Activated CD8-positive, alpha-beta T cell treated with anti-CD3 and anti-CD28 coated beads for 36 hours (primary cell): ENCODE data around the gene HOXD8. TPM values are rescaled to one million over a fixed set of nuclear protein-coding genes. Genes with fewer than 3 reads are reported as not detected.

Experiments used
- ATAC-seq: fragments of 200-7000 bp; cut with Tn5 transposase; one replicate; pipeline ENCODE4 v1.10.0; 2021; ENCODE audit warnings: mild to moderate bottlenecking, moderate library complexity
- CTCF ChIA-PET: fragments of 350-600 bp; sonication (Branson Sonifier 250); formaldehyde crosslinking; loops from one replicate; lab custom pipeline; 2021; ENCODE audit warnings: antibody characterized with exemption; lab: Charles Lee
- POLR2A ChIA-PET: fragments of 350-600 bp; sonication (Branson Sonifier 250); formaldehyde crosslinking; loops from one replicate; lab custom pipeline; 2021; ENCODE audit warnings: antibody characterized with exemption; lab: Charles Lee
- DNase-seq: peaks from one replicate; pipeline ENCODE4 v3.0.0-alpha.2; 2020
- H3K27ac Mint-ChIP-seq: one replicate; pipeline ENCODE4 v1.8.0; 2021; ENCODE audit warnings: mild to moderate bottlenecking, mixed read lengths
- H3K27me3 Mint-ChIP-seq: one replicate; pipeline ENCODE4 v1.8.0; 2021; ENCODE audit warnings: mixed read lengths
- H3K36me3 Mint-ChIP-seq: one replicate; pipeline ENCODE4 v1.8.0; 2021; ENCODE audit warnings: low read depth, mixed read lengths
- H3K4me1 Mint-ChIP-seq: one replicate; pipeline ENCODE4 v1.8.0; 2021; ENCODE audit warnings: low read depth, mixed read lengths
- H3K4me3 Mint-ChIP-seq: one replicate; pipeline ENCODE4 v1.8.0; 2021; ENCODE audit warnings: mild to moderate bottlenecking, moderate library complexity, mixed read lengths
- H3K9me3 Mint-ChIP-seq: one replicate; pipeline ENCODE4 v1.8.0; 2021; ENCODE audit warnings: mixed read lengths
- intact Hi-C: fragments of 100-400 bp; cut with micrococcal nuclease; formaldehyde crosslinking; loops from one replicate; pipeline ENCODE4 v1.10.0; 2022
- total RNA-seq, 2 experiments: library from RNA; stranded (reverse); gene quantifications; one replicate each; pipeline ENCODE4 v1.2.3, GENCODE V29; 2021
- TF ChIP-seq, protein P1 (sequence below): fragments of 200-600 bp; IDR thresholded peaks from one replicate; pipeline ENCODE4 v1.8.0; 2022; ENCODE audit warnings: antibody characterized with exemption, mild to moderate bottlenecking

Gene HOXD8
- total RNA-seq, 2 experiments from 2014 or later = not detected

DNA sequence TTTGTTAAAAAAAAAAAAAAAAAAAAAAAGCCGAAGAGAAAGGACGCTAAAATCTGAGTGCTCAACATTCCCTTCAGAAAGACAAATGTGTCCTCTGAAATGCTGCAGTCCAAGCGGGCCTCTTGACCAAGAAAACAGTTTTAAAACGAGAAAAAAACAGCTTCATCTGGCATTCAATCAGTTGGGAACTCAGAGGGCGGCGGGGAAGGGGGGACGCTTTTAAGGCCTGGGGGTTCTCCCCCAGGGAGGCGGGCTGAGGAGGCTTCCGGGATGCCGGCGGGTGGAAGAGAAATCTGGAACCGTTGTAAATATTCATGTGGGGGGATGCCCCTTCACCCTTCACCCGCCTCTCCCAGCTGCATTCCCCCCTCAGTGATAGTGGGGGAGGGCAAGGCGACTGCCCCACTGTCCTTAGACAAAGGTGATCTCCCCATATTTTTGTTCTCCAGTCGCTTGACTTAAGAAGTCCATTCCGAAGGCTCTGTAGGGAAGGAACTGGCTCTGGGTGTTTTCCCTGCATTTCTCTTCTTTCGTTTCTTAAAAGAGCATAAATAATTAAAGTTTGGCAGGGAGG, 25.7 kb upstream of the HOXD8 start:
- no peak overlapping the region for H3K27ac Mint-ChIP-seq
- CTCF ChIA-PET = interaction anchor here (1.2 to 2.8 kb wide), 6 partner anchors 9 to 416 kb away, joined by 3 to 15 read pairs (median 4); no protein-coding TSS in a partner anchor
- intact Hi-C loops = no loop called here
- peaks cover 19% of the 10 kb centered on the region for H3K4me1 Mint-ChIP-seq
- DNase-seq (no peak), ATAC-seq (no peak)
- no peaks in the 10 kb centered on the region for H3K9me3 Mint-ChIP-seq
- H3K36me3 Mint-ChIP-seq = peaks cover under 1% of the 10 kb centered on the region
- H3K27me3 Mint-ChIP-seq = peaks cover 82% of the 10 kb centered on the region
- no peak overlapping the region for H3K4me3 Mint-ChIP-seq
- TF ChIP-seq, protein P1, sequence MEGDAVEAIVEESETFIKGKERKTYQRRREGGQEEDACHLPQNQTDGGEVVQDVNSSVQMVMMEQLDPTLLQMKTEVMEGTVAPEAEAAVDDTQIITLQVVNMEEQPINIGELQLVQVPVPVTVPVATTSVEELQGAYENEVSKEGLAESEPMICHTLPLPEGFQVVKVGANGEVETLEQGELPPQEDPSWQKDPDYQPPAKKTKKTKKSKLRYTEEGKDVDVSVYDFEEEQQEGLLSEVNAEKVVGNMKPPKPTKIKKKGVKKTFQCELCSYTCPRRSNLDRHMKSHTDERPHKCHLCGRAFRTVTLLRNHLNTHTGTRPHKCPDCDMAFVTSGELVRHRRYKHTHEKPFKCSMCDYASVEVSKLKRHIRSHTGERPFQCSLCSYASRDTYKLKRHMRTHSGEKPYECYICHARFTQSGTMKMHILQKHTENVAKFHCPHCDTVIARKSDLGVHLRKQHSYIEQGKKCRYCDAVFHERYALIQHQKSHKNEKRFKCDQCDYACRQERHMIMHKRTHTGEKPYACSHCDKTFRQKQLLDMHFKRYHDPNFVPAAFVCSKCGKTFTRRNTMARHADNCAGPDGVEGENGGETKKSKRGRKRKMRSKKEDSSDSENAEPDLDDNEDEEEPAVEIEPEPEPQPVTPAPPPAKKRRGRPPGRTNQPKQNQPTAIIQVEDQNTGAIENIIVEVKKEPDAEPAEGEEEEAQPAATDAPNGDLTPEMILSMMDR = no peak
- POLR2A ChIA-PET = interaction anchor here (1.6 kb wide), 1 partner anchor 24 kb away, joined by 5 read pairs; no protein-coding TSS in a partner anchor

DNA sequence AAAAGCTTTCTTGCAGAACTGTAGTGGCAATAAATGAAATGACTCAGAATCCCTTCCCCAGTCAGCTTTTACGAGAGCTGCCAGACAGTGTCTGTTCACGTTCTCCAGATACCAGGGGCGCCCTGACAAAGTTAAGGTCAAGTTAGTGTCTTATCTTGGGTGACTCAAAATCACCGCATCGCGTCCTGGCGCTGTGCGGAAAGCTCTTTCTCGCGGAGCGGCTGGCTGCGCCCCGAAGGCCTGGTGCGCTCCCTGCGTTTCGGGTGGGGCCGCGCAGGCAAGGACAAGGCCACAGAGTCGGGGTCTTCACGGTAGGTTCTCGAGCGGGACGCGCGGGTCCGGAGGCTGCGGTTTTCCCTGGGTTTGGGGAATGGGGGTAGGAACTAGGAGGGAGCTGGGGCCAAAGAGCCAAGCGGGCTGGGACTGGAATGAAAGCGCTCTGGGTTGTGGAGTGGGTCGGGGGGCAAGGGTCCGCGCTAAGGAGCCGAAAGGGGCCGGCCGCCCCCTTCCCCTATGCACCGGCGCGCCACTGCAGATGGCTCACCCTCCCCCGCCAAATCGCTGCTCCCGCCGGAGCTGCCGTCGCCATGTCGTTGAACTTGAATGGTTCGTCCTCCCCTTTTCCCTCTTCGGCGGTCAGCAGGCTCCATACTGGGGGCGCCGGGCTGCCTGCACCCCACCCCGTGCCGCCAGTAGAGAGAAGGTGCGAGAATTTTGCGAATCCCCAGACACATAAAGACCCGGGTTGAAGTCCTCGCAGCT, 25.0 kb upstream of the HOXD8 start:
- peaks cover 82% of the 10 kb centered on the region for H3K27me3 Mint-ChIP-seq
- no peak overlapping the region for H3K27ac Mint-ChIP-seq
- DNase-seq (peak; percentile 44), ATAC-seq (no peak)
- no peak overlapping the region for H3K4me3 Mint-ChIP-seq
- intact Hi-C loops = no loop called here
- H3K36me3 Mint-ChIP-seq = peaks cover 3% of the 10 kb centered on the region
- CTCF ChIA-PET = interaction anchor here (1.2 to 2.8 kb wide), 6 partner anchors 9 to 56 kb away, joined by 3 to 15 read pairs (median 4); no protein-coding TSS in a partner anchor
- peaks cover 23% of the 10 kb centered on the region for H3K4me1 Mint-ChIP-seq
- TF ChIP-seq, protein P1 = no peak
- POLR2A ChIA-PET = interaction anchor here (1.6 kb wide), 1 partner anchor 25 kb away, joined by 5 read pairs; no protein-coding TSS in a partner anchor
- H3K9me3 Mint-ChIP-seq = peaks cover 2% of the 10 kb centered on the region

DNA sequence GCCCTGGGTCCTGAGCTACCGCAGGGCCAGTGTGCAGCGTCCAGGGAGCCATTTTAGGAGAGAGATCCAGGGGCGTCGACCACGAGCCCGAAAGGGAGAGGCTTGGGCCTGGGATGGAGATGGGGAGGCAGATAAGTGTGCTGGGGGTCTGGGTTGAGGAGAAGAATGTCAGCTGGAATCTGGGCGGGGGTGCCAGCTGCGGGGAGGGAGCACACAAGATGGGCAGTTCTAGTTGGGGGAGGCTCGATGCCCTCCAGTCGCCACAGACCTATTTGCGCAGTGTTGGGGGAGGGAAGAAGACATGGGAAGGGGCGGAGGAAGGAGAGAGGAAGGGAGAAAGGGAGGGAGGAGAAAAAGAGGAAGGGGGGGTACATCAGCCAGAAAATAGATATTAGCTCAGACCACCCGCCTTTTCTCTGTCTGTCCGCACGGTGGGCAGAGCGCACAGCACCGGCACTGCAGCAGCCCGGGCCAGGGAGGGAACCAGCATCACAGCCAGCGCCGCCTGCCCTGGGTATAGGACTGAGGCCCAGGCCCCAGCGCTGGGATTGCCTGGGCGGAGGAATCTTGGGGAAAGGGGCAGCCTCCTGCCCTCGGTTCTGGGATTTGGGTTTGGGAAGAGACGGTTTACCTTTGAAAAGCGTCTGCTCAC, 24.3 kb upstream of the HOXD8 start:
- H3K4me3 Mint-ChIP-seq = no peak overlapping the region
- H3K36me3 Mint-ChIP-seq = peaks cover 3% of the 10 kb centered on the region
- CTCF ChIA-PET = interaction anchor here (0.6 to 2.8 kb wide), 5 partner anchors 9 to 55 kb away, joined by 3 to 15 read pairs (median 4); no protein-coding TSS in a partner anchor

DNA sequence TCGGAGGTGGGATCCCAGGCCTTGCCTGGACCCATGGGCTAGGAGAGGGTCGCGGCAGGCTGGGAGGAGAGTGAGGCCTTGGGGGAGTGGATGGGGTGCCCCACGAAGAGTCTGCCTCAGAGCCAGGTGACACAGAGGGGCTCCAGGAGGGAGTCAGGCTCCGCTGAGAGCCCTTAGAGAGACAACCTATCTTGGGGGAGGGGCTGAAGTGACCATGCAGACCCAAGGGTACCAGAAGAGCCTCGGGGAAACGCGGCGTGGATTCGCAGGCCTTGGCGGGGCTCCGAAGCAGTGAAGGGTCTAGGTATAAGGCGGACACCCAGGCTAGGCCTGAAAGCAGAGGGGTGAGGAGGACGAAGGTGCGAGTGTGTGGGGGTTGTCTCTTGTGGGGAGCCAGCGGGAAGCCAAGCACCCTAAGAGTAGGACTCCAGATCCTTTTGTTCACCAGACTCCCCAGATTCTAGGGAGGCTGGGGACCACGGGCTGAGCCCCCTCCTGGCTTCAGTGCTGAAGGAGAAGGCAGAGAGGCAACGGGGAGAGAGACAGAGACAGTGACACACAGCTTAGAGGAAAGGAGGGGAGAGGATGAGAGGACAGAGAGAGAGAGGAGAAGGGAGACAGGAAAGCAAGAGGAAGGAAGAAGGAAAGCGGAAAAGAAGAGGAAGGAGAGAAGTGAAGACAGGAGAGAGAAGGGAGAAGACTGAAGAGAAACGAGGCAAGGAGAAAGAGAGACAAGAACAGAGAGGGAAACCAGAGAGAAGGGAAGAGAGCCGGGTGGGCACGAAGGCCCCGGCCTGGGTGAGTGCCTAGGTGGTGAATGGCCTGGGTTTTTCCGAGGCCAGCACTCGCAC, 23.6 kb upstream of the HOXD8 start:
- Mint-ChIP-seq H3K9me3 (peaks cover 2% of the 10 kb centered on the region), H3K27me3 (peaks cover 83% of the 10 kb centered on the region), H3K4me3 (peak overlapping the region; percentile 20), H3K27ac (no peak overlapping the region), H3K4me1 (peaks cover 23% of the 10 kb centered on the region), H3K36me3 (peaks cover 3% of the 10 kb centered on the region)
- intact Hi-C loops = no loop called here
- TF ChIP-seq, protein P1 = no peak
- POLR2A ChIA-PET = no interaction called here
- ATAC-seq = peak; percentile 21
- no peak for DNase-seq
- CTCF ChIA-PET = interaction anchor here (0.6 to 2.8 kb wide), 4 partner anchors 8 to 25 kb away, joined by 3 to 15 read pairs (median 4); no protein-coding TSS in a partner anchor

More for the DNA sequence above, 24.3 kb upstream of the HOXD8 start:
- peaks cover 2% of the 10 kb centered on the region for H3K9me3 Mint-ChIP-seq
- DNase-seq = no peak
- H3K27ac Mint-ChIP-seq = no peak overlapping the region
- TF ChIP-seq, protein P1 = no peak
- peaks cover 85% of the 10 kb centered on the region for H3K27me3 Mint-ChIP-seq
- POLR2A ChIA-PET = interaction anchor here (1.6 kb wide), 1 partner anchor 25 kb away, joined by 5 read pairs; no protein-coding TSS in a partner anchor
- H3K4me1 Mint-ChIP-seq = peaks cover 23% of the 10 kb centered on the region
- no peak for ATAC-seq
- intact Hi-C loops = no loop called here
